Superior temporal gyrus (tissue), 1 donor: ENCODE measurements around the gene INCENP.

Source experiments
- DNase-seq: peaks from one replicate; pipeline ENCODE4 v3.0.0-alpha.2; 2016; ENCODE audit errors: extremely low spot score

The INCENP gene

DNA sequence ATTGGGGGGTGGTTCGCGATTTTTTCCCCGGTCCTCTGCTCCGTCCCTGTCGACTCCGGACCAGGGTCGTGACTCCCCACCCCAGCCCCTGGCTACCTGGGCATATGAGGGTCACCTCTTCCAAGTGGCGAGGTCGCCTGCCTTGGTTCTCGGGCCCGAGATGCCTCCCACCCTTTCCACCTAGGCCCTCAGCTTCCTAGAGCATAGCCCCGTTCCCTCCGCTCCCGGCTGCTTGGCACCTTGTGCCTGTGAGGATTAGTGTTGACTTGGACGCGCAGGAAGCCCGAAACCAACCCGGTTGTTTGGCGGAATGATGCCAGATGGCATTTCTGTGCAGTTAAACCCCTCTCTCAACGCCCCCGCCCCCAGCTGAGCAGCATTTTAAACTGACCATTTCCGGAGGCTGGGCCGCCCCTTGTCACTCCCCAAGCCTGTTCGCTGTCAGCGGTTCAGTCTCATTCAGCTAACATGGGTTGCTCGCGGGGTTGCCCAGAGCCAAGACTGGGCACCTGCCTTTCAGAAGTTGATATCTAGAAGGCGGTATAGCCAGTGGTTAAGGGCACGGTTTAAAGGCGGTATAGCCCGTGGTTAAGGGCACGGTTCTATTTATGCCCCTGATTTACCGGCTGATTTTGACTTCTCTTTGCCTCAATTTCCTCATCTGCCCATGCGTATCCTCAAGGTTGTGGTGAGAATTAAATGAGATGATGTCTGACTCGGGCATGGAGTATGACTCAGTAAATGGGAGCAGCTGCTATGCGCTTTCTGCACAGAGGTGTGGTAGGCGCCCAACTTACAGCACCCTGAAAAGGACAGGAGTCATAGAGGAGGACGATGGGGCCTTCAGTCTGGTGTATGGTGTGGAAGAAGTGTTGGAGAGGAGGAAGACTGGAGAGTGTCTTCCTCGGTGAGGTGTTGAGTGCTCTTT, 639 bp downstream of the INCENP start:
- no peak for DNase-seq

DNA sequence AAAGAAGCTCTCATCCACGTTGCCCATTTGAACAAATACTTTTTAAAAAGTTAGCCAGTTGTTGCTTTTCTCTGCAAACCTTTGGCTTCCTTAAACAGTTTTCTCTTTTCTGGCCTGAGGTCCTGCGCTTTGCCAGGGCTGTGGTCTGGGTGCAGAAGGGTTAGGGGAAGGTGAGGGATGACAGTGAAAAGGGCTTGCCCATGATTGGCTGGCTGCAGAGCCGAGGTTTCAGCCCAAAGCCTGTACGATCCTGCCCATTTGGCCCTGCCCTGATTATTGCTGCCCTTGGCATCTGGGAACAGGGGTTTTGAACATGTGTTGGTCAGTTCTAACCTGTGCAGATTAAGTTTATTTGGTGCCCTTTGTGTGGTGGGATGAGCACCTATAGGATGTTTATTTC, 1.5 kb downstream of the INCENP start:
- DNase-seq, result no peak

- DNase-seq, result no peak
Observed at GRCh38 chr11:62125881-62126280, 2.1 kb downstream of the INCENP start.

- no peak for DNase-seq
Observed at GRCh38 chr11:62127426-62127825, 3.6 kb downstream of the INCENP start.

GRCh38 chr11:62127941-62128770, 4.3 kb downstream of the INCENP start:
- DNase-seq, result no peak

- DNase-seq, result no peak
Observed at GRCh38 chr11:62128835-62129234, 5.0 kb downstream of the INCENP start.

GRCh38 chr11:62129590-62130282, 5.9 kb downstream of the INCENP start:
- no peak for DNase-seq

GRCh38 chr11:62130283-62131169, 6.7 kb downstream of the INCENP start:
- no peak for DNase-seq

GRCh38 chr11:62131170-62131464, 7.3 kb downstream of the INCENP start:
- DNase-seq, result no peak

DNA sequence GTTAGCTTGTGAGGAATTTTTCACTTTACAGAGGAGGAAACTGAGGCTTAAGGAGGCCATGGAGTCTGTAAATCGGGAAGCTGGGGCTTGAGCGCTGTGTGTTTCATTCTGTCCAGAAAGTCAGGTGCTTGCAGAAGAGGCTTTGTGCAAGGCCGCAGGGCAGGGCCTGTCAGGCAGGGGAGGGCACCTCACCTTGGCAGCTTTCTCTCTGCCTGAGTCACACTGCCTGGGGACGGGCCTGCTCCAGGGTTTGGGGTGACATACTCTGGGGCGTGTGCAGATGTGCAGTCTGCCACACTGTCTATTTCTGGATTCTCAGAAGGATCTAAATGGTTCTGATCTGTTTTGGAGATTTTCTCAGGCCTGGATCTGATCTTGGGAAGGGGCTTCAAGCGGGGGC, 8.4 kb downstream of the INCENP start:
- DNase-seq, result no peak

GRCh38 chr11:62132689-62133293, 9.0 kb downstream of the INCENP start:
- no peak for DNase-seq

GRCh38 chr11:62133328-62134065, 9.7 kb downstream of the INCENP start:
- DNase-seq, result no peak

DNA sequence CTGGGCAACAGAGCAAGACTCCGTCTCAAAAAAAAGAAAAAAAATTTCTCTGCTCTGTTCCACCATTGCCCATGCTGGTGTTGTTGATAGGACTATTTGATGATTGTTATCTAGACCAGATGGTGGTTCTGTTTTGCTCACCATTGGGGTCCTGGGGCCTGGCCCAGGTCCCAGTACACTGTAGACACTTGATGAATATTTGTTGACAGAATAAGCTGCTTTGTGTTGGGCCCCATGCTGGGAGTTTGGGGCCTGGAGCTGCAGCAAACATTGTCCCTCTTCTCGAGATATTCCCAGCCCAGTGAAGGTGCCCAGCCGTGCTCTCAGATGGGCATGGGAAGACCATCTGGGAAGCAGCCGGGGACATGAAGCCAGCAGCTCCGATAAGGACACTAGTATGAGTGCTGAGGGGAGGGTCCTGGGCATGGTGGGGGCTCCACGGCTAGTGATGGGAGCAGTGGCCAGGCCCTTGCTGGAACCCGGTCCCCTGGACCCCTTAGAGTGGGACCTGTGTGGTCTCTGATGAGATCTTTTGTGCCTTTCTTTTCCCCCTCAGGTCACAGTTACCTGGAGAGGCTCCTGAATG, 13.6 kb downstream of the INCENP start:
- DNase-seq, result no peak

DNA sequence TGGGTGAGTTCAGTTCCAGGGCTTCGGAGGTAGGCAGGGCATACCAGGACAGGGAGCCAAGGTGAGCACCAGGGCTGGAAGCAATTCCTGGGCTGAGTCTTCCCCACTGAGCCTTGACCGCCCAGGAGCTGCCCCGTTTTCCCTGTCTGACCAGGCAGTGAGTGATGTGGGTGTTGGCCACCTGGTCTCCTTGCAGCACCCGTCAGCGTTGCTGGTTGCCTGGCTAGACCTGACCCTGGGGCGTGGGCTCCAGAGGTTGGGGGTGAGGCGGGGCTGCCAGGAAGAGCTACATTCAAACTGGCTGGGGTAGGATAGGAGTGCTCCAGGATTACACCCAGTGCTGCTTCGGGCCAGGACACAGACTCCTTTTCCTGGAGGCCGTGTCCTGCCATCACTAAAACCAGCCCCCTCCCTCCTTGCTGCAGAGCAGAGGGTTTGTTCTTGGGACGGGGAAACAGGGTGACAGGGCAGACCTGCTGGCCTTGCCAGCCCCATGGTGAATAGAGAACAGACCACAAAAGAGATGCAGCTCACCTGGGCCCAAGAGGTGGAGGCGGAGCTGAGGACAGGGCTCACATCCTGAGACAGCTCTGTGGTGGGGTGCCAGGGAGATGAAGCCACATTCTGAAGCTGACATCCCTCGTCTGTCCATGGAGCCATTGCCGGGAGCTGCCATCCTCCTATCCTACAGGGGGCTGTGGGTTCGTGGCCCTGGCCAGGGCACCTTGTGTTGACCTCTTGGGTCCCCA, 14.2 kb downstream of the INCENP start:
- no peak for DNase-seq

DNA sequence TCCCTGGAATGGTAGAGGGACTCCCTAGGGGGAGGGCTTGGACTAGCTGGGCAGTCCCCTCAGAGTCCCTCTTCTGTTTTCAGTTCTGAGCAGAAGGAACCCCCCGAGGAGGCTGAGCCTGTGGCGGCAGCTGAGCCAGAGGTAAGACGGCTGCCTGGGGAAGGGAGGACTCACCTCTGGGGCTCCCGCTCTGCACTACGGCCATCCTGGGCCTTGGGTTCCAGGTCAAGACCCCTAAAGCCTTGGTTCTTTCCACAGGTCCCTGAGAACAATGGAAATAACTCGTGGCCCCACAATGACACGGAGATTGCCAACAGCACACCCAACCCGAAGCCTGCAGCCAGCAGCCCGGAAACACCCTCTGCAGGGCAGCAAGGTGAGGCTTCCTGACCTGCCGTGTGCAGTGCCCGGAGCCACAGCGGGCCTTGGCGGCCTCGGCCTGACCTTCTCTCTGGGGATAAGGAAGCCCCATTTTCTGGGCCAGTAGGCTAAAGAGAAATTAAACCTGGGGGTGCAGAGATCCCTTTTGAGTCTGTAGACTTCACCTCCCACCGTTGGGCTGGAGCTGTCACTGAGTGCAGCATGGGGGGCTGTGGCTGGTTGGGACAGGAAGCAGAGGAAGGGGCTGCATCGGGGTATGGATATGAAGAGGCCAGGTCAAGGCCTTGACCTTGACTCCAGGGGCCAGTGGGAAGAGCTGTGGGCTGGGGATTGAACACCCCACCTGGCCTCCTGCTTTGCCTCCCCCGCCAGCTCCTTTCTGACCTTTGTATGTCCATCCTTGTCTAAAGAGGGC, 15.0 kb downstream of the INCENP start:
- no peak for DNase-seq

DNA sequence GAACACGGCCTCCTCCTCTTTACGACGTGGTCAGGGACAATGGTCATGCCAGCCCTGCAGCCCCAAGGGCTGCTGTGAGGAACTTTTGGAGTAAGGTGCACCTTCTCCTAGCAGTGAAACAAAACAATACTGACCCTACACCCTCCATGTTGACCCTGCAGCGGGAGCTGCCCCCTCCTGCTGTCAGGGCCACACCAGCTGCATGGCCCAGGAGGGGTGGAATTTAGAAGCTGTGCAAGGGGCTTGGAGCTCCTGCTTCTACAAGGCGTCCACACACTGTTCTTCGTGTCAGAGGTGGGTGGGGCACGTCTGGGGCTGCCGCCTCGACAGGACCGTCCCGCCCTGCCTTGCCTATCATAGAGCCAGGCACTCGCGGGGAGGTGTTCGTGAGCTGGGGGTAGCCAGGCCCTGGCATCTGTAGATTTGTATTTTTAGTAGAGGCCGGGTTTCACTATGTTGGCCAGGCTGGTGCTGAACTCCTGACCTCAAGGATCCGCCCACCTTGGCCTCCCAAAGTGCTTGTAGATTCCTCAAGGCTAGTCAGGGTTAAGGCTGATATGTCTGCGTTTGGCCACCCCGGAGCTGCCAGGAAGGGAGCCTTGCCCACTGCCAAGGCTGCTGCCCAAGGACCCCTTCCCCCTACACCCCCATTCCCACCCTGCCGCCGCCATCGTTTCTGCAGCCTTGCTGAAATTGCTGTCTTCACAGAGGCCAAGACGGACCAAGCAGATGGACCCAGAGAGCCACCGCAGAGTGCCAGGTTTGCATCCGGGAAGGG, 15.9 kb downstream of the INCENP start:
- no peak for DNase-seq

DNA sequence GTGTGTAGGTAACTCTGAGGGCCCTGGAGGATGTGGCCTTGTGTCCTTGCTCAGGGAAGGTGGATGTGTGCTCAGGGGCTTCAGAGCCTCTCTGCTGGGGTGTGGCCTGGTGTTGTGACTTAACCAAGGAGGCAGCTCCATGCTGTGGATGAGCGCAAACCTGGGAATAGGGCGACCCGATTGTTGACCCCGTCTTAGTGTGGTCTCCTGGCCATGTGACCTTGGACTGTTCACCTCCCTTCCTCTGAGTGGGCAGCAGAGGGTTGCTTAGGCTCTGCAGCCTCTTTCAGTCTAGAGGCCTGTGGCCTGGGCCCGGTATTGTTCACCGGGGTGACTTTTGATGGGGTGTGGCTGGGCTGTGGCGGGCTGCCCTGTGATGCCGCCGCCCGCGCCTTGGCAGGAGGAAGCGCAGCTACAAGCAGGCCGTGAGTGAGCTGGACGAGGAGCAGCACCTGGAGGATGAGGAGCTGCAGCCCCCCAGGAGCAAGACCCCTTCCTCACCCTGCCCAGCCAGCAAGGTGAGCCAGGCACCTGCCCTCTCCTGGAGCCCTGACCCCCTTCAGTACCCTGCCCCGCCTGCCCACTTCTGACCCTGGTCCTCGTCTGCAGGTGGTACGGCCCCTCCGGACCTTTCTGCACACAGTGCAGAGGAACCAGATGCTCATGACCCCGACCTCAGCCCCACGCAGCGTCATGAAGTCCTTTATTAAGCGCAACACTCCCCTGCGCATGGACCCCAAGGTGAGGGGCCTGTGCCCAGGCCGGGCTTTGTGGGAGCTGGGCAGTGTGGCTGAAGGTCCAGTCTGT, 16.7 kb downstream of the INCENP start:
- DNase-seq, result no peak
